SU-DHL-6 (cell line): ENCODE results near the gene C12orf50.

Experiments
- CTCF ChIP-seq: fragments of 200-600 bp; sonication (generic); IDR thresholded peaks from one replicate; pipeline ENCODE4 v1.5.1; 2017; ENCODE audit warnings: antibody characterized with exemption, mild to moderate bottlenecking, low read length, moderate library complexity; ENCODE audit not compliant: insufficient read depth, poor library complexity, severe bottlenecking
- EZH2phosphoT487 ChIP-seq: fragments of 200-600 bp; sonication (generic), shearing (Covaris generic); conservative IDR thresholded peaks from 2 replicates; pipeline ENCODE4 v1.6.1; 2018; ENCODE audit warnings: mild to moderate bottlenecking, antibody characterized with exemption, low read length, moderate library complexity, mixed read lengths

DNA sequence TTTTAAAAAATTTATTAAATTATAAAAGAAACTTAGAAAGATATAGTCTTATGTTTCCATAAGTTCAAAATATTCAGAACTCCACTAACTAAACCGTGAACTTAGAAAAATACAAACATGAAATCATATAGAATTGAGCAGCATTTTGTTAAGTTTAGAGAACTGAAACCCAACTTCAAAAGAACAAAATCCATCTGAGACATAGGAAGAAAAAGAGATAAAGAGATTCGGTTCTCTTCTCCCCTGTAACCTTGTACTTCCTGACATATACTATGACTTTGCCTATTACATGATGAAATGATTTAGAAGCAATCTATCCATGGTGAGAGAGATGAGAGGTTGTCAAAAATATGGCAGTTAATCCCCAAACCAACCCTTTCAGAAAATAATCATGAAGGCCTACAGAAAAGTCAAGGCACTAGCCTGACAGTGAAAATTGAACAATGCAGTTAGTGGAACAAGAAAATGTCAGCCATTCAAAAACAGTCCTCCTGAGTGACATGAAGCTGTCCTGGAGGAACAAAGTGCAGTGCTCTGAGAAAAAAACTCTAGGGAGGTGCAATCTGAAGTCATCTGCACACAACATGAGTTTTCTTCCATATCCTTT, 44.0 kb downstream of the C12orf50 start:
- no peak for TF ChIP-seq CTCF
- TF ChIP-seq EZH2phosphoT487: no peak
